Kidney epithelial cell (primary cell): Measurements from ENCODE around the gene MECP2. TPM values are rescaled to one million over a fixed set of nuclear protein-coding genes. Genes with fewer than 3 reads are reported as not detected.
"Not testable (repeated sequence)": the region's sequence is repeated elsewhere in the genome, so short reads cannot be mapped to it uniquely, and the experiment has no call there.

Source experiments
- DNase-seq: peaks from one replicate; pipeline ENCODE4 v3.0.0-alpha.2; 2010; ENCODE audit warnings: low read depth
- H3K27me3 ChIP-seq: 2 replicates; pipeline ENCODE4 v1.6.0; 2011; ENCODE audit warnings: low read length; ENCODE audit not compliant: control insufficient read depth, insufficient read depth
- H3K36me3 ChIP-seq: 2 replicates; pipeline ENCODE4 v1.5.1; 2011; ENCODE audit warnings: low read length; ENCODE audit not compliant: control insufficient read depth, insufficient read depth
- H3K4me3 ChIP-seq: 2 replicates; pipeline ENCODE4 v1.5.1; 2011; ENCODE audit warnings: low read depth, mild to moderate bottlenecking, control low read depth, low read length
- total RNA-seq: library from RNA; depleted of rRNA; stranded (reverse); fragments of >200 nt; gene quantifications from 2 replicates; pipeline ENCODE4 v1.2.3, GENCODE V29; 2015
- TF ChIP-seq, protein P1 (sequence below): IDR thresholded peaks from 2 replicates; pipeline ENCODE4 v1.5.1; 2011; ENCODE audit warnings: mild to moderate bottlenecking, moderate library complexity, low read length, control low read depth, inconsistent platforms; ENCODE audit not compliant: insufficient read depth, poor library complexity, severe bottlenecking

Gene MECP2
- total RNA-seq, 1 donor from 2014 or later = 34.4 TPM

GRCh38 chrX:153981771-153982533 lies 115.6 kb downstream of the MECP2 start:
- no peak for DNase-seq
- H3K4me3 ChIP-seq = no peak overlapping the region
- H3K36me3 ChIP-seq = no peaks in the 10 kb centered on the region
- H3K27me3 ChIP-seq = no peaks in the 10 kb centered on the region
- TF ChIP-seq, protein P1, sequence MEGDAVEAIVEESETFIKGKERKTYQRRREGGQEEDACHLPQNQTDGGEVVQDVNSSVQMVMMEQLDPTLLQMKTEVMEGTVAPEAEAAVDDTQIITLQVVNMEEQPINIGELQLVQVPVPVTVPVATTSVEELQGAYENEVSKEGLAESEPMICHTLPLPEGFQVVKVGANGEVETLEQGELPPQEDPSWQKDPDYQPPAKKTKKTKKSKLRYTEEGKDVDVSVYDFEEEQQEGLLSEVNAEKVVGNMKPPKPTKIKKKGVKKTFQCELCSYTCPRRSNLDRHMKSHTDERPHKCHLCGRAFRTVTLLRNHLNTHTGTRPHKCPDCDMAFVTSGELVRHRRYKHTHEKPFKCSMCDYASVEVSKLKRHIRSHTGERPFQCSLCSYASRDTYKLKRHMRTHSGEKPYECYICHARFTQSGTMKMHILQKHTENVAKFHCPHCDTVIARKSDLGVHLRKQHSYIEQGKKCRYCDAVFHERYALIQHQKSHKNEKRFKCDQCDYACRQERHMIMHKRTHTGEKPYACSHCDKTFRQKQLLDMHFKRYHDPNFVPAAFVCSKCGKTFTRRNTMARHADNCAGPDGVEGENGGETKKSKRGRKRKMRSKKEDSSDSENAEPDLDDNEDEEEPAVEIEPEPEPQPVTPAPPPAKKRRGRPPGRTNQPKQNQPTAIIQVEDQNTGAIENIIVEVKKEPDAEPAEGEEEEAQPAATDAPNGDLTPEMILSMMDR = no peak

- TF ChIP-seq, protein P1 = no peak
- no peaks in the 10 kb centered on the region for H3K27me3 ChIP-seq
- no peak overlapping the region for H3K4me3 ChIP-seq
- H3K36me3 ChIP-seq = no peaks in the 10 kb centered on the region
- no peak for DNase-seq
Measured at GRCh38 chrX:153981231-153981630, 116.3 kb downstream of the MECP2 start.

DNA sequence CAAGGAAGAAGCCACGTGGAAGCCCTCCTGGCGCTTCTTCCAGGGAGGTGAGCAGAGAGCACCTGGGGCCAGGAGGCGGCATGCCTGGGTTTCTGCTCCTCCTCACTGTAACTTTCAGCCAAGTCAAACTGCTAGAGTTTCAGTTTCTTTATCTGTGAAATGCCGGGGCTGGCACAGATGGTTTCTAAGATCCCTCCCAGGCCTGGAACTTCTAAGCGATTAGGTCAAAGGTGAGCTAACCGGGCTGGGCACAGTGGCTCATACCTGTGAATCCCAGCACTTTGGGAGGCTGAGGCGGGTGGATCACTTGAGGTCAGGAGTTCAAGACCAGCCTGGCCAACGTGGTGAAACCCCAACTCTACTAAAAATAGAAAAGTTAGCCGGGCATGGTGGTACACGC lies 117.1 kb downstream of the MECP2 start:
- not testable (repeated sequence) for H3K4me3 ChIP-seq, H3K36me3 ChIP-seq, DNase-seq, H3K27me3 ChIP-seq

DNA sequence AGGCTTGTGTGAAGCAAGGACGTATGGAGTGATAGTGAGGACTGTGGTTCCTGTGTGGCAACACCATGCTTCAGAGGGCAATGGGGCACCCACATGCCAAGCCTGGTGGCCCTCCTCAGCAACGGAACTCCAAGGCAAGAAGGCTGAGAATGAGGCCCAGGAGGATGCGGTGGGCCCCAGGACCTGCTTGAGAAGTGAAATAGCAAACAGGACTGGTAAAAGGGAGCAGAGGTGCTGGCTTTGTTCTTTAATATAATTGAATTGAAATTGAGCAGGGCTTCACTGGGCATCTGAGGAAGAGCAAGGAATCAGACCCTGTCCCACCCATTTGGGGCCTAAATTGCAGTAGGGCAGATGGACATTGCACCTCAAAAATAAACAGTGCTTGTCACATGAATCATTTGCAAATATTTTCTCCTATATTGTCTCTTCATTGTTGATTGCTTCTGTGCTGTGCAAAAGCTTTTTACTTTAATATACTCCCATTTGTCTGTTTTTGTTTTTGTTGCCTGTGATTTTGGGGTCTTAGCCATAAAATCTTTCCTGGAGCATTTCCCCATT lies 122.7 kb downstream of the MECP2 start:
- DNase-seq = no peak
- H3K4me3 ChIP-seq = no peak overlapping the region
- H3K36me3 ChIP-seq = no peaks in the 10 kb centered on the region
- TF ChIP-seq, protein P1 = no peak
- H3K27me3 ChIP-seq = no peaks in the 10 kb centered on the region

DNA sequence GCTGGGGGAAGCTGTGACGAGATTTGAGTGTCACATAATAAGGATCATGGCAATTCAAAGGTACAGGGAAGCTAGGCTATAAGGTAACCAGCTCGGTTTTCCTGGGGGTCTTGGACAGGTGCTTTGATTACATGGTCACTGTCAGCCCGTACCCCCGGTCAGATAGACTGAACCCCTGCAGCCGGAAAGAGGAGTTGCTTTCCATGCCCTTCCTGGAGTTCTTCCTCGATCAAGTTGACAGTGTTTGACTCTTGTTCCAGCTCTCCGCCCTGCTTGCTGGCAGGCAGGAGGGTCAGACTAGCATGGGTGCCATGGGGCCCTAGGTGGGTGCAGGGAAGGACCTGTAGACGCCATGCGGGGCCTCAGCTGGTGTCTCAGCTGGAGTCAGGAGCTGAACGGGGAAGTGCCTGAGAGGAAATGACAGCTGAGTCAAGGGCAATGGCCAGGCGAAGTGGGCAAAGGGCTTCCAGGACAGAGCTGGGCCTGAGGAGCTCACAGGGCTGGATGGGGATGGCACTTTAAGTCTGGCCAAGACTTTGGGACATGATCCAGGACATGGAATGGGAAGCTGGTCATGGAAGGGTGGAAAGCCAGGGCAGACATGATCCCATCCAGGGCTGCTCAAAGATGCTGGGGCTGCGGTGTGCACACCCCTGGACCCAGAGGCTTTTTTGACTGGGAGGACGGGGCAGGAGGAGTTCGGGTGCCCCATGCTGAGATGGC lies 123.4 kb downstream of the MECP2 start:
- H3K27me3 ChIP-seq = no peaks in the 10 kb centered on the region
- no peaks in the 10 kb centered on the region for H3K36me3 ChIP-seq
- H3K4me3 ChIP-seq = no peak overlapping the region
- TF ChIP-seq, protein P1 = no peak
- DNase-seq = no peak

DNA sequence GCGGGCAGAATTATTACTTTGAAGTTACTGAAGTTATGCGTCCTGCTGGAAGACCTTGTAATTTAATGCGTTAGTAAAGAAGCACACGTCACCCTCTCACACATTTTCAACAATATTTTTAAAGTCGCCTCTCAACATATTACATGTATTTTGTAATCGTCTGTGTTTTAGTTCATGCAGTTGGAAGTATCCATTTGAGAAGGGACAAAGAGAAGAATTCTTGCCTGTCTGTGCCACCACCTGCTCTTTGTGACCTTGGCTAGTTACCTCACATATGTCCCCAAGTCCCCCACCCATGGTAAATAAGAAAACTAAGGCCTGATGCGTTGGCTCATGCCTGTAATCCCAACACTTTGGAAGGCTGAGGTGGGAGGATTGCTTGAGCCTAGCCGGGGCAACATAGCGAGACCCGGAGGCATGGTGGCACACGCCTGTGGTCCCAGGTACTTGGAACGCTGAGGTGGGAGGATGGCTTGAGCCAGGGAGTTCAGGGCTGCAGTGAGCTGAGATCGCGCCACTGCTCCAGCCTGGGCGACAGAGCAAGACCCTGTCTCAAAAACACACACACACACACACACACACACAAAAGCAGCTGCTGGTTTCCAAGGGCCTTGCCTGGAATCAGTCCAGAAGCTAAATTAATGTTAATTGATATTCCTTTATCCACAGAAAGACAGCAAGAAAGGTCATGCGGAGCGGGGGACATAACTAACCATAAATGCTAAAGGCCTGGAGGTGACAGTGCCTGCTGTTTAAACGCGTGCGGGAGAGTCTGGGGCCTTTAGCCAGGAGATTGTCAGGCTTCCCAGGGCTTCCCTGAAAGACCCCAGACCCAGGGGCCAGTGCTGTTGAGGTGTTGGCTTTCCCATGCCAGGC lies 124.2 kb downstream of the MECP2 start:
- DNase-seq = no peak
- H3K36me3 ChIP-seq = no peaks in the 10 kb centered on the region
- H3K4me3 ChIP-seq = peak overlapping the region; percentile 81

More for the DNA sequence above, 124.2 kb downstream of the MECP2 start:
- TF ChIP-seq, protein P1 = no peak
- no peaks in the 10 kb centered on the region for H3K27me3 ChIP-seq
